CD14-positive monocyte (primary cell): ENCODE measurements around the gene TIMM10B. TPM values are rescaled to one million over a fixed set of nuclear protein-coding genes. Genes with fewer than 3 reads are reported as not detected.

Experiments used
- DNase-seq, 3 donors: peaks; one replicate each; pipeline ENCODE4 v3.0.0-alpha.2; 2011 to 2022
- H2AFZ ChIP-seq: 2 replicates; pipeline ENCODE4 v1.6.0; 2012; ENCODE audit warnings: mild to moderate bottlenecking, low read depth, low read length, inconsistent platforms; ENCODE audit not compliant: insufficient read depth, poor library complexity, severe bottlenecking
- H3K27ac ChIP-seq, 2 donors: 1 replicate in 1 of 2; 2 replicates in 1 of 2; pipeline ENCODE4 v1.5.1; 2012 to 2013; ENCODE audit warnings: low read length in 2 of 2, control low read depth in 1 of 2, inconsistent platforms in 1 of 2, low read depth in 1 of 2, mild to moderate bottlenecking in 1 of 2
- H3K27me3 ChIP-seq, 2 donors: one replicate each; pipeline versions ENCODE4 v1.6.0 to v1.6.1; 2011 to 2013; ENCODE audit warnings: low read length in 2 of 2; ENCODE audit not compliant: control insufficient read depth in 2 of 2, insufficient read depth in 2 of 2
- H3K36me3 ChIP-seq, 2 donors: replicated peaks in 1 of 2; 1 replicate in 1 of 2; 2 replicates in 1 of 2; pipeline versions ENCODE4 v1.5.1 to v1.6.1; 2012 to 2013; ENCODE audit warnings: low read length in 2 of 2, control low read depth in 1 of 2, inconsistent platforms in 1 of 2, mild to moderate bottlenecking in 1 of 2; ENCODE audit not compliant: insufficient read depth in 2 of 2, control insufficient read depth in 1 of 2
- H3K4me1 ChIP-seq, 2 donors: 1 replicate in 1 of 2; 2 replicates in 1 of 2; pipeline versions ENCODE4 v1.5.1 to v1.6.1; 2012 to 2013; ENCODE audit warnings: low read length in 2 of 2, control low read depth in 1 of 2, inconsistent platforms in 1 of 2, mild to moderate bottlenecking in 1 of 2, moderate library complexity in 1 of 2; ENCODE audit not compliant: insufficient read depth in 2 of 2, control insufficient read depth in 1 of 2
- H3K4me2 ChIP-seq: replicated peaks from 2 replicates; pipeline ENCODE3; 2012; ENCODE audit warnings: low read length, moderate library complexity, mild to moderate bottlenecking; ENCODE audit not compliant: poor library complexity, severe bottlenecking; ENCODE audit errors: extremely low read depth
- H3K4me3 ChIP-seq, 3 experiments: fragments of 200-600 bp in 1 of 3; sonication (generic) in 1 of 3; replicated peaks in 1 of 3; 1 replicate in 2 of 3; 2 replicates in 1 of 3; pipeline ENCODE4 v1.5.1; 2011 to 2013; ENCODE audit warnings: low read length in 3 of 3, mild to moderate bottlenecking in 3 of 3, control low read depth in 2 of 3, low read depth in 2 of 3, inconsistent platforms in 1 of 3, moderate library complexity in 1 of 3
- H3K79me2 ChIP-seq: 2 replicates; pipeline ENCODE4 v1.6.0; 2012; ENCODE audit warnings: mild to moderate bottlenecking, control low read depth, inconsistent platforms, low read length, moderate library complexity; ENCODE audit not compliant: insufficient read depth
- H3K9ac ChIP-seq: 2 replicates; pipeline ENCODE4 v1.6.0; 2017; ENCODE audit warnings: low read length, mild to moderate bottlenecking; ENCODE audit not compliant: insufficient read depth, poor library complexity, severe bottlenecking
- H3K9me3 ChIP-seq, 2 donors: replicated peaks in 1 of 2; 1 replicate in 1 of 2; 2 replicates in 1 of 2; pipeline versions ENCODE4 v1.5.1 to v1.6.1; 2012 to 2013; ENCODE audit warnings: low read length in 2 of 2, control low read depth in 1 of 2; ENCODE audit not compliant: control insufficient read depth in 1 of 2, insufficient read depth in 1 of 2
- H4K20me1 ChIP-seq: 2 replicates; pipeline ENCODE4 v1.6.0; 2012; ENCODE audit warnings: mild to moderate bottlenecking, low read length, control low read depth, moderate library complexity; ENCODE audit not compliant: insufficient read depth
- H3K27ac Mint-ChIP-seq, 7 donors: one replicate each; pipeline ENCODE4 v1.8.0; 2020; ENCODE audit warnings: mild to moderate bottlenecking in 7 of 7, mixed read lengths in 7 of 7, moderate library complexity in 6 of 7, inconsistent platforms in 2 of 7
- H3K27me3 Mint-ChIP-seq, 3 donors: one replicate each; pipeline ENCODE4 v1.8.0; 2021 to 2022; ENCODE audit warnings: low read depth in 3 of 3, mild to moderate bottlenecking in 3 of 3, mixed read lengths in 3 of 3, moderate library complexity in 3 of 3, inconsistent platforms in 1 of 3
- H3K36me3 Mint-ChIP-seq, 2 donors: one replicate each; pipeline ENCODE4 v1.8.0; 2020; ENCODE audit warnings: mixed read lengths in 2 of 2, inconsistent platforms in 1 of 2, mild to moderate bottlenecking in 1 of 2
- H3K4me1 Mint-ChIP-seq: one replicate; pipeline ENCODE4 v1.8.0; 2020; ENCODE audit warnings: mild to moderate bottlenecking, mixed read lengths
- H3K4me3 Mint-ChIP-seq, 2 donors: one replicate each; pipeline ENCODE4 v1.8.0; 2020; ENCODE audit warnings: mild to moderate bottlenecking in 2 of 2, mixed read lengths in 2 of 2, moderate library complexity in 1 of 2
- H3K9me3 Mint-ChIP-seq, 7 donors: one replicate each; pipeline ENCODE4 v1.8.0; 2020 to 2022; ENCODE audit warnings: mixed read lengths in 7 of 7, mild to moderate bottlenecking in 6 of 7, moderate library complexity in 6 of 7, inconsistent platforms in 2 of 7
- CTCF ChIP-seq: fragments of 200-600 bp; IDR thresholded peaks from one replicate; pipeline ENCODE4 v1.8.0; 2022; ENCODE audit warnings: antibody characterized with exemption, mild to moderate bottlenecking
- WGBS: methylation state at CpG from one replicate; pipeline ENCODE4 v1.1.5; 2013; ENCODE audit warnings: missing lambda C conversion rate; ENCODE audit not compliant: insufficient coverage; 5-methylcytosine and 5-hydroxymethylcytosine counted together
- intact Hi-C, 2 donors: fragments of 100-400 bp; cut with micrococcal nuclease; formaldehyde crosslinking; loops; one replicate each; pipeline versions ENCODE4 v1.15.0 to v1.15.1; 2023
- polyA plus RNA-seq, 3 donors: library from polyadenylated mRNA; depleted of rRNA in 1 of 3; unstranded in 2 of 3; stranded (reverse) in 1 of 3; fragments of 300-500 nt in 2 of 3; fragments of >200 nt in 1 of 3; fragmentation: Illumina TruSeq in 2 of 3; gene quantifications; 1 replicate in 2 of 3; 2 replicates in 1 of 3; pipeline ENCODE4 v1.2.3, GENCODE V29; 2012 to 2021

The TIMM10B gene
- polyA plus RNA-seq, 3 donors, result 20.0 to 34.9 (median 22.1) TPM

- no peaks in the 10 kb centered on the region for H3K27me3 Mint-ChIP-seq
- peaks cover 1% of the 10 kb centered on the region for H3K4me1 Mint-ChIP-seq
Measured at GRCh38 chr11:6488342-6488741, 7.0 kb downstream of the TIMM10B start.

GRCh38 chr11:6488821-6489220 is 7.5 kb downstream of the TIMM10B start:
- Histone ChIP-seq H3K9ac (no peak overlapping the region), H3K27me3 (no peaks in the 10 kb centered on the region), H3K36me3 (peaks cover 40 to 93% of the 10 kb centered on the region in 2 donors), H3K4me3 (no peak overlapping the region), H4K20me1 (no peaks in the 10 kb centered on the region), H3K27ac (no peak overlapping the region), H2AFZ (no peak overlapping the region), H3K4me1 (no peaks in the 10 kb centered on the region), H3K4me2 (no peak overlapping the region), H3K9me3 (no peaks in the 10 kb centered on the region), H3K79me2 (peaks cover under 1% of the 10 kb centered on the region)
- TF ChIP-seq CTCF, result no peak
- 100% methylated on average over 2 of the region's 3 CpGs for whole genome bisulfite sequencing
- peaks cover 38 to 44% of the 10 kb centered on the region in 2 donors for H3K36me3 Mint-ChIP-seq
- H3K4me1 Mint-ChIP-seq, result no peaks in the 10 kb centered on the region
- no peak for DNase-seq
- no peaks in the 10 kb centered on the region for H3K27me3 Mint-ChIP-seq
- H3K27ac Mint-ChIP-seq, result no peak overlapping the region
- no peaks in the 10 kb centered on the region for H3K9me3 Mint-ChIP-seq
- H3K4me3 Mint-ChIP-seq, result no peak overlapping the region
- intact Hi-C loops, result loop anchor here in 1 of 2 donors (10.0 kb wide), 1 partner anchor 116 kb away; the partner anchor contains the start of genes ILK and RRP8

More at GRCh38 chr11:6488342-6488741, 7.0 kb downstream of the TIMM10B start:
- Histone ChIP-seq H4K20me1 (no peaks in the 10 kb centered on the region), H2AFZ (no peak overlapping the region), H3K36me3 (peaks cover 44 to 93% of the 10 kb centered on the region in 2 donors), H3K79me2 (peaks cover 6% of the 10 kb centered on the region), H3K27ac (no peak overlapping the region), H3K9ac (no peak overlapping the region), H3K4me3 (no peak overlapping the region), H3K4me2 (no peak overlapping the region), H3K9me3 (no peaks in the 10 kb centered on the region), H3K27me3 (no peaks in the 10 kb centered on the region), H3K4me1 (no peaks in the 10 kb centered on the region)
- intact Hi-C loops, result loop anchor here in 1 of 2 donors (10.0 kb wide), 1 partner anchor 116 kb away; the partner anchor contains the start of genes ILK and RRP8
- DNase-seq, result no peak
- H3K36me3 Mint-ChIP-seq, result peaks cover 38 to 44% of the 10 kb centered on the region in 2 donors
- WGBS, result no CpG with 5 or more reads among the region's 6 CpGs
- H3K9me3 Mint-ChIP-seq, result no peaks in the 10 kb centered on the region
- H3K27ac Mint-ChIP-seq, result peak overlapping the region in 2 of 7 donors; percentile 9 to 18
- H3K4me3 Mint-ChIP-seq, result no peak overlapping the region
- no peak for TF ChIP-seq CTCF
